ENCODE results near the gene CD180. TPM values are rescaled to one million over a fixed set of nuclear protein-coding genes. Genes with fewer than 3 reads are reported as not detected.

CD180 gene
- total RNA-seq, 1 donor from 2014 or later, result 0.04 TPM

DNA sequence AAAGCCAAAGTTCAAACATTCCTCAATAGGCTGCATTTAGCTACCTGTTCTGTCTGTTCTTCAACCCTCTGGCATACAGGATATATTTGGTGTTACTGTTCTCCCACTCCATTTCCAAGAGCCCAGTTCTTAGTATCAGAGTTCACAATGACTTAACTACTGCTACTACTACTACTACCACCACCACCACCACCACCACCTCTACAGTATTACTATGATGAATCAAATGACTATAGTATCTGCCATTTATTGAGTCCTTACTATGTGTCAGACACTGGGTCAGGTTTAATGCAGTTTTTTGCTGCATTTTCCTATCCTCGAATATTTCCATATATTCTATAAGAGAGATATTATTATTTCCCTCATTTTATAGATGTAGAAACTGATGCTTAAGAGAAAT, 937 bp upstream of the CD180 start:
- TF ChIP-seq, protein P1, sequence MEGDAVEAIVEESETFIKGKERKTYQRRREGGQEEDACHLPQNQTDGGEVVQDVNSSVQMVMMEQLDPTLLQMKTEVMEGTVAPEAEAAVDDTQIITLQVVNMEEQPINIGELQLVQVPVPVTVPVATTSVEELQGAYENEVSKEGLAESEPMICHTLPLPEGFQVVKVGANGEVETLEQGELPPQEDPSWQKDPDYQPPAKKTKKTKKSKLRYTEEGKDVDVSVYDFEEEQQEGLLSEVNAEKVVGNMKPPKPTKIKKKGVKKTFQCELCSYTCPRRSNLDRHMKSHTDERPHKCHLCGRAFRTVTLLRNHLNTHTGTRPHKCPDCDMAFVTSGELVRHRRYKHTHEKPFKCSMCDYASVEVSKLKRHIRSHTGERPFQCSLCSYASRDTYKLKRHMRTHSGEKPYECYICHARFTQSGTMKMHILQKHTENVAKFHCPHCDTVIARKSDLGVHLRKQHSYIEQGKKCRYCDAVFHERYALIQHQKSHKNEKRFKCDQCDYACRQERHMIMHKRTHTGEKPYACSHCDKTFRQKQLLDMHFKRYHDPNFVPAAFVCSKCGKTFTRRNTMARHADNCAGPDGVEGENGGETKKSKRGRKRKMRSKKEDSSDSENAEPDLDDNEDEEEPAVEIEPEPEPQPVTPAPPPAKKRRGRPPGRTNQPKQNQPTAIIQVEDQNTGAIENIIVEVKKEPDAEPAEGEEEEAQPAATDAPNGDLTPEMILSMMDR (IDR thresholded peaks at IDR 0.05; ENCODE audit: insufficient read depth, low read length, poor library complexity, severe bottlenecking), result no peak
- Histone ChIP-seq H3K4me3 (ENCODE audit: low read depth, low read length) (no peak overlapping the region), H3K27me3 (ENCODE audit: control insufficient read depth, insufficient read depth, low read length) (no peaks in the 10 kb centered on the region), H3K36me3 (ENCODE audit: control insufficient read depth, insufficient read depth, low read length) (no peaks in the 10 kb centered on the region)
- no peak for DNase-seq (ENCODE audit: low read depth)

DNA sequence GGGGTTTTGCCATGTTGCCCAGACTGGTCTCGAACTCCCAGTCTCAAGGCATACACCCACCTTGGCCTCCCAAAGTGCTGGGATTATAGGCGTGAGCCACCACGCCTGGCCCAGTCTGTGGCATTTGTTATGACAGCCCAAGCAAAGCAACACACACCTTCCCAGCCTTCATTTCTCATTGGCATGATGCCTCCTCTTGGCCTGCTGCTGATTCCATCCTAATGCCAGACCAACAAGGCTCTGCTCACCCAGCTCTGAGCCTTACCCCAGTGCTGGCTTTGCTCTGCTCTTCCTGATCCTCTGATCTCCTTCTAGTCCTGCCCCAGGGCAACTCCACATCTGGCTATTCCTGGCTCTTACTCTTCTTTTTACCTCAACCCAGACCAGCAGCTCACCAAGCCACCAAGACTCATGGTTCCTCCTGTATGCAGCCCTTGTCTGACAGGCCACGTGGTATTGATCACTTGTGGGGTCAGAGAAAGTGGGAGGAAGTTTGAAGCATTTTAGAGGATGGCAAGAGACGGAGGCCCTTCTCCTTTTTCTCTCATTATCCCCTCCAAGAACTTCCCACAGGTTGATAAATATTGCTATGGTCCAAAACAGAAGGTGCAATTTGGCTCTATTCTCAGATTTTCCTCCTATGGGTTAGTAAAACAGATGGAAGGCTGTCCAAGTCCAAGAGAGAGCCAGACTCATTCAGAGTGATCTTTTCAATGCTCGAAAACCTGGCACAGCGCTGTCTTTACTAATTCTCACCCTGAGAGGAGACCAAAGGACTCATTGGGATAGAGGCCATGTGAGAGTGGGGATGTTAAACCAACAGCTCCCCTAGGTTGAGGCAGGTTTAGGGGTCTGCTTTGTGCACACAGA, 958 bp downstream of the CD180 start:
- H3K4me3 ChIP-seq (ENCODE audit: low read depth, low read length), result no peak overlapping the region
- no peaks in the 10 kb centered on the region for H3K36me3 ChIP-seq (ENCODE audit: control insufficient read depth, insufficient read depth, low read length)
- no peaks in the 10 kb centered on the region for H3K27me3 ChIP-seq (ENCODE audit: control insufficient read depth, insufficient read depth, low read length)
- TF ChIP-seq, protein P1 (IDR thresholded peaks at IDR 0.05; ENCODE audit: insufficient read depth, low read length, poor library complexity, severe bottlenecking), result no peak
- DNase-seq (ENCODE audit: low read depth), result no peak

DNA sequence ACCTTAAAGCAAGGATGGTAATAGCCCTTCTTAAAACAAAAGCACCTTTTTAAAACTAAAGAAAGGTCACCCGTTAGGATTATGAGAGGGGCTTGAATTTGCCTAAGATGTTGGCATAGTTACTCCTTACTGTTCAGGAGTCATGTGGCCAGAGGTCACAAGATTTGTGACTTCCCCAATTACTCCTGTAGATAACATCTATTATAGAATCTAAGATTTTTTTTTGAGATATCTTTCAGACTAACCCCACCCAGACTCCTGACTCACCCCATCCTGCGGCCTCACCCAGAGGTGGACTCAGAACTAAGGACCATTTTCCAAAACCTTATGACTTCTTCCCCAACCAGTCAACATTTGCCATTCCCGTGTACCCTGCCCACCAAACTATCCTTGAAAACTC, 2.4 kb downstream of the CD180 start:
- DNase-seq (ENCODE audit: low read depth), result no peak
- Histone ChIP-seq H3K4me3 (ENCODE audit: low read depth, low read length) (no peak overlapping the region), H3K36me3 (ENCODE audit: control insufficient read depth, insufficient read depth, low read length) (no peaks in the 10 kb centered on the region), H3K27me3 (ENCODE audit: control insufficient read depth, insufficient read depth, low read length) (no peaks in the 10 kb centered on the region)
- TF ChIP-seq, protein P1 (IDR thresholded peaks at IDR 0.05; ENCODE audit: insufficient read depth, low read length, poor library complexity, severe bottlenecking), result no peak

DNA sequence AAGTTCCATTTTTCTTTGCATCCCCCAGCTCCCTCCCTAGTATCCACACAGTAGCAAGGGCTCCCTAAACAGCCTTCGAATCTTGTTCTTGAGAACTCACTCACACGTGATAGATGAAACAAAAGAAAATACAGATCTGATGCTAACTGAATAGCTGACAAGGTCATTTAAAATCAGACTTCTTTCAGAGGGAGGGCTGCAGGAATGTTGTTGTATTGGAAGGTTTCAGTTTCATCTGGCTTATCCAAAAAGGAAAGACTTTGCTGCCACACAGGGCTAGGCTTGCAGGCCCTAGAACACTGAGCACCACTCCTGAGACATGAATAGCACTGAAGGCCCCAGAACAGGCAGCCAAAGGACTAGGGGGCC, 3.2 kb downstream of the CD180 start:
- TF ChIP-seq, protein P1 (IDR thresholded peaks at IDR 0.05; ENCODE audit: insufficient read depth, low read length, poor library complexity, severe bottlenecking), result no peak
- H3K27me3 ChIP-seq (ENCODE audit: control insufficient read depth, insufficient read depth, low read length), result no peaks in the 10 kb centered on the region

DNA sequence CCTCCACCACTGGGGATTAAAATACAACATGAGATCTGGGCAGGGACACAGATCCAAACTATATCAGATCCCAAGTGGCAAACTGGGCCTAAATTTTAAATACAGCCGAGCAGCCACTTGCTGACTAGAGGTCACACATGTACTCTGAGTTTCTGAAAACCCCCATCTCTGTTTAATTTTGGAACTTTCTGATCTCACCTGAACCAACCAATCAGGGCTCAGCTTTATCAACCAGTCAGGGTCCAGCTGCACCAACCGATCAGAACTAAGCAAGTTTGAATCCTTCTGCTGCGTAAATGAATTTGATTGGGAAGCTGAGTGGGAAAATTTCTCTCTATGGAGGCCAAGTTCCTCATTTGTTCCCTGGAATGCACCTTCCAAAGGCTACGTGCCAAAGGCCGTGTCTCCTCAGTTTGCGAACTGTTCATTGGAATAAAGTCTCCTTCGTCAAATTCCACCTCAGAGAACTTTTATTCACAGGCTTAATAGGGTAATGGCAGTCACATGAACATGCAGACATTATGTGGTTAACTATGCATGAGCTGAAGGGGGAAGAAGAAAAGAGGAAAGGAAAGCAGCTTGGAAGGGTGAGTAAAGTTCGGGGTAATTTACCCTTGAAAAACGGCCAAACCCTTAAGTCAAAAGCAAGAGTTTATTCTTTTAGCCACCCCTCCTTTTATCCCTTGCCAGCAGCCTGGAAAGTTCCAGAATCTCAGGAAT, 3.7 kb downstream of the CD180 start:
- TF ChIP-seq, protein P1 (IDR thresholded peaks at IDR 0.05; ENCODE audit: insufficient read depth, low read length, poor library complexity, severe bottlenecking), result no peak
- no peak overlapping the region for H3K4me3 ChIP-seq (ENCODE audit: low read depth, low read length)
- DNase-seq (ENCODE audit: low read depth), result no peak
- H3K27me3 ChIP-seq (ENCODE audit: control insufficient read depth, insufficient read depth, low read length), result no peaks in the 10 kb centered on the region
- no peaks in the 10 kb centered on the region for H3K36me3 ChIP-seq (ENCODE audit: control insufficient read depth, insufficient read depth, low read length)

More for the DNA sequence above, 3.2 kb downstream of the CD180 start:
- DNase-seq (ENCODE audit: low read depth), result no peak
- Histone ChIP-seq H3K36me3 (ENCODE audit: control insufficient read depth, insufficient read depth, low read length) (no peaks in the 10 kb centered on the region), H3K4me3 (ENCODE audit: low read depth, low read length) (no peak overlapping the region)

All from kidney epithelial cell (primary cell).